Raji (cell line): ENCODE results near the gene CEP97.

Experiments
- POLR2A ChIP-seq: IDR thresholded peaks from 2 replicates; pipeline ENCODE4 v1.6.1; 2011; ENCODE audit warnings: low read depth, low read length, control low read depth; ENCODE audit not compliant: insufficient read depth

Gene CEP97

DNA sequence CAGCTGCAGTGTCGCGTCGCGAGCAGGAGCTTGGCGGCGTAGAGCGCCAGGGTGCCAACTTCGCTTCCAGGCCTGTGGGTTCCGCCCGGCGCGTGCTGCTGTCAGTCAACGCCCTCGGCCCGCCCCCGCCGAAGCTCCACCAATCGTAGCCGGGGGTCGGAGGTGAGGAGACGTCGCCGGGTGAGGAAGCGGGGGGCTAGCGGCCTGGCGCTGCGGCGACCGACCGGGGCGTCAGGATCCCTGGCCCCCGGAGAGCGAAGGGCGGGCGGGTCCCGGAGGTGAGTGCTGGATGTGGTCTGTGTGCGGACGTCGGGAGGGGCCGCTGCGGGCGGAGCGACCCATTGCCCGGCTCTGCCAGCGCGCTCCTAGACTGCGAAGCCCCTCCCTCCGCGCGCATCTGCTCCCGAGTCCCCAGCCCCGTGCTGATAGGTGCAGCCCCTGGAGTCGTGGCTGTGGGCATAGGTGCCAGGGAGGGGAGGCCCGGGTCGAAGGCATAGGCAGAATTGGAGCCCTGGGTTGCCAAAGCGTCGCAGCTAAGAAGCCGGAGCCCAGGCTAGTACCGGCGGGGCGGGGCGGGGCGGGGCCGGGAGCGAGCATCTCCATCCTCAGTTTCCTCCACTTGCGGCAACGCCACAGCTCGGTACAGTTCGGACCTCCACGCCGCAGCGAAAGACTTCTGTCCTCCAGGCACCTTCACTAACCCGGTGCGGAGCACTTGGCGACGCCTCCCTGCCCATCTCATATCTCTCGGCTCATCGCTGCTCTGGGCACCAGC is 54.8 kb downstream of the CEP97 start, which contains the start of gene NXPE3:
NXPE3 (plus strand) TSS at position 165 of the 775 bp plus-strand sequence. CDS start 6,386 bp downstream, outside the sequence.
- no peak for TF ChIP-seq POLR2A

DNA sequence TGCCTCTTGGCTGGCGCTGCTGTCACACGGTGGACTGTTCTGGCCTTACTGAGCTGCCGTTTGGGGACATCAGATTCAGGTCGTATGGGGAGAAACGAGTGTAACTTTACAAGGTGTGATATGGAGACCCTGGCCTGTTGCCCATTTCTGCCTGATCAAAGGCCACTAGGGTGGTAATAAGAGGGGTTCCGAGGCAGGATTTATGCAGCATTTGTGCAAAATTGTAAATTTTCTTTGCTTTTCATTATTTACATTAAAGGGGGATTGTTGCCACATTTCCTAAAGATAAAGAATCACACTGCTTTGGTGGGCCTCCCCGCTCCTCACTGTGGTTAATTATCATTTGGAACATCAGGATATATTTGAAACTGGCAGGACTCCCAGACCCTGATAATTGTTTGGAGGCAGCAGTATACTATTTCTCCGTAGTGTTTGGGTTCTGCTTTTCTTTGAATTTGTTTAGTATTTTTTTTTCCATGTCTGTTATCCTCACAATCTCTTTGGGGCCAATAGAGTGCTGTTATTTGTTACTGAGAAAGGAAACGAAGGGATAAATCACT is 55.5 kb downstream of the CEP97 start:
- no peak for TF ChIP-seq POLR2A

DNA sequence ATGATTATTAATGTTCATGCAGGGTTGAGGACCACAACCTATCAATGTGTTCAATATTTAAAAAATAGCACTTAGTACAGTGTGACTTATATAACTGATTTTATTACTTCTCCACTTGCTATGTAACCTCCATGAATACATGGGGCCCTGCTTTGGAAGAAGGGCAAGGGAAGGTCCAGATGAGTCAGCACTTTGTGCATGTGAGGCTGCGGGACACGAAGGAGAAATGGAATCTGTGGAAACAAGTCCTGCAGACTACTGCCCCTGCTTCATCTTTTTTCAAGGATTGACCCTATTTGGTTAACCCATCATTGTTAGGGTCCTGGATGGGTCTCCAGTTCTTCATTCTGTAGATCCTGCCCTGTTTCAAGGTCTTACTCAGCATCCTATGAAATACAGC is 56.2 kb downstream of the CEP97 start:
- no peak for TF ChIP-seq POLR2A

DNA sequence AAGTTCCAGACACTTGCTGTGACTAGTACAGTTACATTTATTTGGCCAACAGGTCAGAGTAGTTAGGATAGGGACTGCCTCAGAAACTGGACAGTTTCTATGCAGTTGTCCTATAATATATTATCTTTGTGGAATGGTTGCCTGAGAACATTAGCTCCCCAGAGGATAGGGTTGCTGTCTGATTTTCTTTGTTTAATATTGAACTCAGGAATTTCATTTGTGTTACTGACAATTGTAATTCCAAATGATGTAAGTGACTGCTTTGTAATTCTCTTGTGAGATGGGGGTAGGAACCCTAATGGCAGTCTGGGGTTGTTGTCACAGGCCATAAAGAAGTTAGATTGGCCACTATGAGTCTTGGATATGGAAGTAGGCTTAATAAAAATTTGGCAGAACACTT is 56.8 kb downstream of the CEP97 start:
- no peak for TF ChIP-seq POLR2A

DNA sequence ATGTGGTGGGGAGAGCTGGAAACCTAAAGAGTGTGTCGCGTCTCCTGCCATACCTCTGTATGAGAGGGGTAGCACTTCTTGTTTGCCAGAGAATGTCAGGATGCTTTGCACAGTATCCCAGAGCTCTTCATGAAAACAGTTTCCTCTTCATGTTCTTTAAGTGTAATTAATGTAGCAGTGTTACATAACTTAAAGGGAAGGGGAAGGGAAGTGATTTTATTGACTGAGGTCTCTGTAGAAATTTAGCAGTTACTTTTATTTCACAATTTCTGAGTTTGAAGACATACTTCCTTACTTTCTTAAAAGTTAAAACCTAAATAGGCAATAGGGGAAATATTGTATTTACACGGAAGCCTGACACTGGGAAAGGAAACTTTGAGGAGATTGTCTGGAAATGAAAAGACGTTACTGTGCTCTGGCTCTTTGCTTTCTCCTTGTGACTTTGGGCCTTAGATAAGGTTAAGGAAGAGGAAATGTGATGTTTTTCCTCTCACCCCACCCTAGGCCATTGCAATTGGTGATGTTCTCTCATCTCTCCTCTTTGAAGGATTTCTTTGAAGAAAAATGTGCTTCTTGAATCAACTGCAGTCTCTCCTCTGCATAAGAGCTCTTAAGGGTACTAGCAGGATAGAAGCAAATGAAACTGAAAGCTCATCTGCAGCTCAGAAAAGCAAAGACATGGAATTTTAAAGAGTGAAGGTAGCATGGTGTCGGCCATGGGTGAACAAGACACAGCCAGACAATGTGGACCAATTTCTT is 60.6 kb downstream of the CEP97 start:
- TF ChIP-seq POLR2A, result no peak

DNA sequence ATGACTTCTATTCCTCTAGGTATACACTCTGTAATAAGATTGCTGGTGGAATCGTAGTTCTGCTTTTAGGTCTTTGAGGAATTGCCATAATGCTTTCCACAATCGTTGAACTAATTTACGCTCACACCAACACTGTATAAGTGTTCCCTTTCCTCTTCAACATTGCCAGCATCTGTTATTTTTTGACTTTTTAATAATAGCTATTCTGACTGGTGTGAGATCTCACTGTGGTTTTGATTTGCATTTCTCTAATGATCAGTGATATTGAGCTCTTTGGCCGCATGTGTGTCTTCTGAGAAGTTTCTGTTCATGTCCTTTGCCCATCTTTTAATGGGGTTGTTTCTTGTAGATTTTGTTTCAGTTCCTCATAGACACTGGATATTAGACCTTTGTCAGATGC is 67.4 kb downstream of the CEP97 start:
- TF ChIP-seq POLR2A, result no peak

DNA sequence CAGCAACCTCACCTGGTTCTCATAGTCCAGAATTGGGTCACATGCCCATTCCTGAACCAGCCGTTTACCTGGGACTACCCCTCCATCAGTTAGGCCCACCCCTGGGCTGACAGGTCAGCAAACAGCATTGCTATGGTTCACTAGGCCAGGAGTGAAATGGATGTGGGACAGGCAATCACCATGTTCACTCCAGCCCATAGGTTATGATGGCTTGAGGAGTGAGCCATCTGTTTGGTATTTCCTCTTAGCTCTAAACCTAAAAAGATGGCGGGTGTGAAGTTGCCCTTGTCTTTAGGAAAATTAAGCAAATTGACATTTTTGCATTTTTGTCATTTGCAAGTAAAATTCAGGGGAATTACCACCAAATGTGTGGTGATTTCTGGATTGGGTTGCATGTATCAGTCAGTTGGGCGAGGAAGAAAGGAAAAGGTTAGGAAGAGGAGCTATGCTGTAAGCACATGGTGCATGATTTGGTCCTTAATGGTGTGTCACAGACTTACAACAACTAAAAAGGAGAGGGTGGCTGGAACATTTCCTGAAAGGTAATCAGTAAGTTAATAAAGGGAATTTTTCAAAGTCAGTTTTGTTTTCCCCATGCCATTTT is 71.8 kb downstream of the CEP97 start:
- TF ChIP-seq POLR2A, result no peak

DNA sequence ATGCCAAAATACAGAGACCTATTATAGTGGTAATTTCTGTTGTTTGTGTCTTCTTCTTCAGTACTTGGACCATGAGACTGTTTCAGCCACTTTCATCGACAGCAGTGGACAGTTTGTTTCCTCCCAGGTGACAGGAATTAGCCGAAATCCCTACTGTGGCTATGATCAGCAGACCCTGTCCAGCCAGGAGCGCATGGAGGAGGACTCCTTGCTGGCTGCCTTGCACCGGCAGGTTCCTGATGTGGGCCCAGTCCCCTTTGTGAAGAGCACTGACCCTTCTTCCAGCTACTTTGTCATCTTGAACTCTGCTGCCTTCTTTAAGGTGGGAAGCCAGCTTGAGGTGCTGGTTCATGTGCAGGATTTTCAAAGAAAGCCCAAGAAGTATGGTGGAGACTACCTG is 76.8 kb downstream of the CEP97 start:
- no peak for TF ChIP-seq POLR2A

DNA sequence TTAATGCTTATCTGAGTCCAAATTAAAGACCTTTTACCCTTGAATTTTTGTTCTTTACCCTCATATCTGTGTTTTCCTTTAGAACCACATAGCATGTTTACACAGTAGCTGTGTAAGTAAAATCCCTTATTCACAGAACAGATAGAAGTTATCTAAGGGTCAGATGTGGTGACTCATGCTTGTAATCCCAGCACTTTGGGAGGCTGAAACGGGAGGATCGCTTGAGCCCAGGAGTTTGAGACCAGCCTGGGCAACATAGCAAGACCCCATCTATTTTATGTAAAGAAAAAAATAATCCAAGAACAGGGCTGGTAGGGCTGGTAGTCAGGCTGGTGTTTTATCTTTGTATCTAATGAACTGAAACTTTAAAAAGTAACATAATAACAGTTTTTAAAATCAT is 77.8 kb downstream of the CEP97 start:
- no peak for TF ChIP-seq POLR2A

DNA sequence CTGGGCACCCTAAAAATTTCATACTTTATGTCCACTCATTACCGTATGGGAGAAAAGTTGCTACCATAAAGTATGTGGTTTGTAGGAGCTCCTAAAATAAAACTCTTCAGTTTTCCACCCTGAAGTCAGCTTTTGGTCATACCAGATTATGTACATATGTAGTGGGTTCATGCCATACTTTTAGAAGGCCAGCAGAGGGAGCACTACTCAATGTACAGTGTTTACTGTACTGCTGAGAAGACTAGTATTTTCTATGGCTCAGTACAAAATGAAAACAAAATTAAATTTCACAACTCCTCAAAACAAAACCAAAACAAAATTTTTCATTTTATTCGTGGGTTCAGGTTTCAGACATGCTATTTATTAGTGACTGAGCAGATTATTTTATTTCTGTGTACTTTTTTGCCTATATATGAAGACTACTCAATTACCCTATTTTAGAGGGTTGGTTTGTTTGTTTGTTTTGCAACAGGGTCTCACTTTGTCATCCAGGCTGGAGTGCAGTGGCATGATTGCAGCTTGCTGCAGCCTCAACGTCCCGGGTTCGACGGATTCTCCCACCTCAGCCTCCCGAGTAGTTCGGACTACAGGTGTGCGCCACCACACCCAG is 78.9 kb downstream of the CEP97 start:
- no peak for TF ChIP-seq POLR2A

DNA sequence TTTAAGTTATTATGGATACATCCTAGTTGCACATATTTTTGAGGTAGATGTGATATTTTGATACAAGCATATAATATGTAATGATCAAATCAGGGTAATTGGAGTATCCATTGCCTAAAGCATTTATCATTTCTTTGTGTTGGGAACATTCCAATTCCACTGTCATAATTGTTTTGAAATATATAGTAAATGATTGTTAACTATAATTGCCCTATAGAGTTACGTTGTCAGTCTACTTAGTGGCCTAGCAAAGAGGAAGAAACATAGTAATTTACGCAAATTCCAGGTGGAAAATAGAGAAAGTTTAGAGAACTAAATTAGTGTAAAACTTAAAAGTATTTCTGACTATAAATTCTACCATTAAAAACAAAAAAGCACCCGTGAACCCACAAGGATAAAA is 79.5 kb downstream of the CEP97 start:
- TF ChIP-seq POLR2A, result no peak

DNA sequence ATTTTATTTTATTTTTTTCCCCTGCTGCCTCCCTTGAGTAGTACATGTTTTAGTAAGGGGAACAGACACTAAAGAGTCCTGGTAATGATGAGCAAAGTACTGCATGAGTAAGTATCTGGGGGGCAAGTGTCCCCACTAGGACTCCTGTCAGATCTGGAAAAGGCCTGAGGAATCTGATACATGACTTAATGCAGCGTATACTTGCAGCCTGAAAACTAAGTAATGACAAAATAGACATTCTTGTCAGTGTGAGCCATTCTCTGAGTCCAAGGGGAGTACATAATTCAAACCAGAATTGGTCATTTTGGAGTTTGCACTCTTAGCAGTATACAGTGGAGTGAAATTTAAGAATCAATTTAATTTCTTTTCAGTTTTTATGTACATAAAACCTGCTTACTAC is 82.1 kb downstream of the CEP97 start:
- no peak for TF ChIP-seq POLR2A

DNA sequence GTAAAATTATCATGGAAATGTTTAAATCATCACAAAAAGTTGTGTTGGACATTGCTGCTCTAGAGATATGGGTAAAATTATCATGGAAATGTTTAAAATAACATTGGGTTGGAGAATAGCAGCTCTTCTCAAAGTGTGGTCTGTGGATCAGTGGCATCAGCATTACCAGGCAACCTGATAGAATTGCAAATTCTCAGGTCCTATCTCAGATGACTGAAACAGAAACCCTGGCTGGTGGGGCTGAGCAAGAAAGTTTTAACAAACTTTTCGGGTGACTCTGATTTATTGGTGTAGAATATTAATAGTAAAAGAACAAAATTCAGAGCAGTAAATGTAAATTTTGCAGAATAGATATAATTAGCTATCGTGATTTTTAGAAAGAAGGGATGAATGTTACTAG is 83.5 kb downstream of the CEP97 start:
- TF ChIP-seq POLR2A, result no peak

DNA sequence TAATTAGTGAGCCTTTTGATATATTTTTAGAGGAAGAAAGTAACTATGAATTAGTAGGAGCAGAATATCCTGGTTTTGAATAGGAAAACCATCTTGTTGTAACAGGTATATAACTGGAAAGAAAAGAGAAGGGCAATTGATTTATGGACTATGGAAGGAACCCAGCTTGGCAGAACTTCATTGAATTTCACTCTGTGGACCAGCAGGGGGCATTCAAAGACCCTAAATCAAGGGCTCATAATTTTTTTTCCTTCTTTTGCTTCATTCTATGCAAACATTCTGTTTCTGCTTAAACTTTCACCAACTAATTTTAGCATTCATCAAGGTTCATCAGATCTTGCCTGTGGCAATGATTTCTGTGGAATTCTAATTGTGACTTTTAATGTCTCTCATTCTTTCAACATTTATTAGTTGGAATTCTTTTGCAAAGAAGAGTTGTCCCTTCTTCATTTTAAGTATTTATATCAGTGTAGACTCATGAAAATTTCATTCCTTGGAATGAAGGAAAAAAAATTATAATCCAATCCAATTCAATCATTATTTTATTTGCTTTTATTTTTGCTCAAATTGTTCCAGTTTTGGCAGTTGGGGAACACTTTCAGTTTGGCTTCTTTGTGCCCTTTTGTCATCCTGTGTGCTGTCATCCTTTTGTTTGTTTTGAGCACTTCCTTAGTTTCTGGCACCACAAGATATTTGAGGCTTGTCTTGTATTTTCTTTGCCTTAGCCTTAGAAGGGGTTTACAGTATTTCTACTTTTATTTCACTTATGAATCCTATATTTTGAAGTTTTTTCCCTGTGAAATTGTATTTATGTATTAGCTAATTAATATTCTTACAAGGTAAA is 85.0 kb downstream of the CEP97 start:
- no peak for TF ChIP-seq POLR2A
